ENCODE measurements around the gene LRRC26. TPM values are rescaled to one million over a fixed set of nuclear protein-coding genes. Genes with fewer than 3 reads are reported as not detected.

The LRRC26 gene
- total and polyA plus RNA-seq, 2 of the 13 experiments (the other 11 are each of a cell fraction or from before 2014, with no cell fraction given) = not detected

DNA sequence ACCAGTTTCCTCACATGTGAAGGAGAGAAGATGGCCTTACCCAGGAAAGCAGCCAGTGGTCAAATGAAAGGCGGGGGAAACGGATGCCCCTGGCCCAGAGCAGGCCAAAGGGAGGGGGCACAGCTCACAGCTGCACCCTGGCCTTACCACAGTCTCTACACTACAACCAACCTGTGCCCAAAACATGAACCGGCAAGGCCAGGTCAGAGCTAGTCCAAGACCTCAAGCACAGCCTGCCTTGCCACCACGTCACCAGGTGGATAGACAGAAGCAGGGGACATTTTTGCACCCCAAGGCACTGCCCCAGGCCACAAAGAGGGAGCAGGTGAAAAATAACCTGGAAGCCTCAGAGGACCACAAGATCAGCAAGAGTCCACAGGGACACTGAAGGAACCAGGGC is 26.4 kb downstream of the LRRC26 start:
- H3K4me1 ChIP-seq (ENCODE audit: insufficient read depth, low read length) = no peaks in the 10 kb centered on the region
- no peak overlapping the region for H3K9ac ChIP-seq (ENCODE audit: insufficient read depth, low read depth, low read length)
- FAIRE-seq (no peak), DNase-seq (ENCODE audit: low spot score) (no peak), ATAC-seq (no peak)
- 0% methylated on average over 4 of the region's 4 CpGs for WGBS (ENCODE audit: low lambda C conversion rate)
- intact Hi-C loops (cut with micrococcal nuclease; ENCODE audit: unreplicated experiment) (no loop called here), in situ Hi-C loops (cut with HindIII; ENCODE audit: extremely low pct_ligation_motif_present, low pct_unique_long_range_greater_than_20kb) (no loop called here)
- CTCF ChIA-PET (ENCODE audit: low intra/inter-chr PET ratio, low total read pairs) = no interaction called here
- no peak overlapping the region for H2AFZ ChIP-seq (ENCODE audit: low read length)
- H3K27ac ChIP-seq (ENCODE audit: extremely low read length, insufficient read depth, low read length) = no peak overlapping the region
- no peaks in the 10 kb centered on the region for H4K20me1 ChIP-seq (ENCODE audit: insufficient read depth, low read length)
- POLR2A ChIA-PET = no interaction called here
- H3K4me3 ChIP-seq (replicated peaks in 1 of 3; ENCODE audit: insufficient read depth in 1 of 3, low read depth in 2 of 3, low read length in 3 of 3) = no peak overlapping the region
- H3K27me3 ChIP-seq (ENCODE audit: control insufficient read depth in 1 of 2, insufficient read depth in 2 of 2, low read length in 2 of 2) = peaks cover 26 to 79% of the 10 kb centered on the region in 2 experiments
- H3K79me2 ChIP-seq (ENCODE audit: insufficient read depth, low read length) = no peaks in the 10 kb centered on the region
- H3K4me2 ChIP-seq (ENCODE audit: low read depth, low read length) = no peak overlapping the region
- H3K36me3 ChIP-seq (replicated peaks in 1 of 2; ENCODE audit: control insufficient read depth in 1 of 2, insufficient read depth in 2 of 2, low read length in 2 of 2) = no peaks in the 10 kb centered on the region
- no TSS peak for BruUV-seq (replicated peaks)
- TF ChIP-seq, protein P1, sequence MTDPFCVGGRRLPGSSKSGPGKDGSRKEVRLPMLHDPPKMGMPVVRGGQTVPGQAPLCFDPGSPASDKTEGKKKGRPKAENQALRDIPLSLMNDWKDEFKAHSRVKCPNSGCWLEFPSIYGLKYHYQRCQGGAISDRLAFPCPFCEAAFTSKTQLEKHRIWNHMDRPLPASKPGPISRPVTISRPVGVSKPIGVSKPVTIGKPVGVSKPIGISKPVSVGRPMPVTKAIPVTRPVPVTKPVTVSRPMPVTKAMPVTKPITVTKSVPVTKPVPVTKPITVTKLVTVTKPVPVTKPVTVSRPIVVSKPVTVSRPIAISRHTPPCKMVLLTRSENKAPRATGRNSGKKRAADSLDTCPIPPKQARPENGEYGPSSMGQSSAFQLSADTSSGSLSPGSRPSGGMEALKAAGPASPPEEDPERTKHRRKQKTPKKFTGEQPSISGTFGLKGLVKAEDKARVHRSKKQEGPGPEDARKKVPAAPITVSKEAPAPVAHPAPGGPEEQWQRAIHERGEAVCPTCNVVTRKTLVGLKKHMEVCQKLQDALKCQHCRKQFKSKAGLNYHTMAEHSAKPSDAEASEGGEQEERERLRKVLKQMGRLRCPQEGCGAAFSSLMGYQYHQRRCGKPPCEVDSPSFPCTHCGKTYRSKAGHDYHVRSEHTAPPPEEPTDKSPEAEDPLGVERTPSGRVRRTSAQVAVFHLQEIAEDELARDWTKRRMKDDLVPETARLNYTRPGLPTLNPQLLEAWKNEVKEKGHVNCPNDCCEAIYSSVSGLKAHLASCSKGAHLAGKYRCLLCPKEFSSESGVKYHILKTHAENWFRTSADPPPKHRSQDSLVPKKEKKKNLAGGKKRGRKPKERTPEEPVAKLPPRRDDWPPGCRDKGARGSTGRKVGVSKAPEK (CRISPR knock-in tag; IDR thresholded peaks at IDR 0.05; ENCODE audit: borderline replicate concordance) = no peak
- TF ChIP-seq HOXA3 (CRISPR knock-in tag; IDR thresholded peaks at IDR 0.05) = no peak
- no peaks in the 10 kb centered on the region for H3K9me3 ChIP-seq (ENCODE audit: low read length)

DNA sequence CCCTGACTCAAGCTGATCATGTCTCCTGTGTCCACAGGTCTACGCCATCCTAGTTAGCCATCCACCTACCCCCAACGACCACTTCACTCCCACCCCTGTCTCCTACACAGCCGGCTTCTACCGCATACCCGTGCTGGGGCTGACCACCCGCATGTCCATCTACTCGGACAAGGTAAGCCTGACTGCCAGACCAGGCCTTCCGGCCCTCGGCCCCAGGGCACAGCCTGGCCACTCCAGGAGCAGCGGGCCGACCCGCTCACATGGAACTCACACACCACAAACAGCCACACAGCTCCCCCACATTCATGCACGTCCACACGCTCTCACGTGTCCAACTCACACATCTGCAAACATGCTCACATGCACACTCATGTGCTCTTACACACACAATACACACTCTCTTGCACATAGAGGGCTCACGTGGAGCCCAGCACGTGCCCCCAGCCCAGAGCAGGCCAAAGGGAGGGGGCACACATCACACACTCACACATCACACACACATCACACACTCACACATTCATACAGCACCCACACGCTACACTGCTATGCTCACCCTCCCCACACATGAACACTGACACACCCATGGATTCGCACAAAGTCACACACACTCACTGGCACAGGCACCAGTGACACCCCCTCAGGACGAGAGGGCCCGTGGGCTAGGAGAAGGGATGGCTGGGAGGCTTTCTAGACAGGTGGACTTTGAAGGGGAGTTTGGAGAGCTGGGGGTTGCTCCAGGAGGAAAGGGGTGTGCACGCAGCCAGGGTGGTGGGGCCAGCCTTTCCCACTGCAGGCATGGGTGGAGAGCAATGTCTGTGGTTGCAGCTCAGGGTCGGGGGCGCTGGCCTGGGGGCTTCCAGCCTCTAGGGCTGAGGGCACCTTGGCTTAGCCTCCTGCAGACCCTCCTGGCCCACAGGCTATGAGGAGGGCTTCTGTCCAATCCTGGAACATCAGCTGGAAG is 27.6 kb downstream of the LRRC26 start:
- Histone ChIP-seq H3K36me3 (replicated peaks in 1 of 2; ENCODE audit: control insufficient read depth in 1 of 2, insufficient read depth in 2 of 2, low read length in 2 of 2) (no peaks in the 10 kb centered on the region), H3K27me3 (ENCODE audit: control insufficient read depth in 1 of 2, insufficient read depth in 2 of 2, low read length in 2 of 2) (peaks cover 28 to 78% of the 10 kb centered on the region in 2 experiments), H3K27ac (ENCODE audit: extremely low read length, insufficient read depth, low read length) (no peak overlapping the region), H3K9me3 (ENCODE audit: low read length) (no peaks in the 10 kb centered on the region), H3K79me2 (ENCODE audit: insufficient read depth, low read length) (no peaks in the 10 kb centered on the region), H2AFZ (ENCODE audit: low read length) (no peak overlapping the region), H3K4me1 (ENCODE audit: insufficient read depth, low read length) (no peaks in the 10 kb centered on the region), H3K4me3 (replicated peaks in 1 of 3; ENCODE audit: insufficient read depth in 1 of 3, low read depth in 2 of 3, low read length in 3 of 3) (no peak overlapping the region), H3K4me2 (ENCODE audit: low read depth, low read length) (no peak overlapping the region), H3K9ac (ENCODE audit: insufficient read depth, low read depth, low read length) (no peak overlapping the region), H4K20me1 (ENCODE audit: insufficient read depth, low read length) (no peaks in the 10 kb centered on the region)
- TF ChIP-seq, protein P2, sequence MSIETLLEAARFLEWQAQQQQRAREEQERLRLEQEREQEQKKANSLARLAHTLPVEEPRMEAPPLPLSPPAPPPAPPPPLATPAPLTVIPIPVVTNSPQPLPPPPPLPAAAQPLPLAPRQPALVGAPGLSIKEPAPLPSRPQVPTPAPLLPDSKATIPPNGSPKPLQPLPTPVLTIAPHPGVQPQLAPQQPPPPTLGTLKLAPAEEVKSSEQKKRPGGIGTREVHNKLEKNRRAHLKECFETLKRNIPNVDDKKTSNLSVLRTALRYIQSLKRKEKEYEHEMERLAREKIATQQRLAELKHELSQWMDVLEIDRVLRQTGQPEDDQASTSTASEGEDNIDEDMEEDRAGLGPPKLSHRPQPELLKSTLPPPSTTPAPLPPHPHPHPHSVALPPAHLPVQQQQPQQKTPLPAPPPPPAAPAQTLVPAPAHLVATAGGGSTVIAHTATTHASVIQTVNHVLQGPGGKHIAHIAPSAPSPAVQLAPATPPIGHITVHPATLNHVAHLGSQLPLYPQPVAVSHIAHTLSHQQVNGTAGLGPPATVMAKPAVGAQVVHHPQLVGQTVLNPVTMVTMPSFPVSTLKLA (IDR thresholded peaks at IDR 0.05) = peak; percentile 73
- no peak for TF ChIP-seq BRCA1 (CRISPR knock-in tag; IDR thresholded peaks at IDR 0.05)
- ChIA-PET POLR2A (no interaction called here), CTCF (ENCODE audit: low intra/inter-chr PET ratio, low total read pairs) (no interaction called here)
- FAIRE-seq (no peak), ATAC-seq (no peak), DNase-seq (ENCODE audit: low spot score) (no peak)
- no TSS peak for BruUV-seq (replicated peaks)
- in situ Hi-C loops (cut with HindIII; ENCODE audit: extremely low pct_ligation_motif_present, low pct_unique_long_range_greater_than_20kb) (no loop called here), intact Hi-C loops (cut with micrococcal nuclease; ENCODE audit: unreplicated experiment) (no loop called here)
- WGBS (ENCODE audit: low lambda C conversion rate) = 9% methylated on average over 21 of the region's 24 CpGs

All from HepG2 (cell line).